HG02870 (cell line): ENCODE data around the gene RGP1.

ENCODE experiments used
- ATAC-seq: cut with Tn5 transposase; IDR thresholded peaks from one replicate; pipeline ENCODE4 v1.9.1; 2021; ENCODE audit warnings: mild to moderate bottlenecking, moderate library complexity; ENCODE audit not compliant: unreplicated experiment

The RGP1 gene

GRCh38 chr9:35769763-35770162 is 20.7 kb downstream of the RGP1 start:
- ATAC-seq: no peak

- no peak for ATAC-seq
Measured at GRCh38 chr9:35771075-35771433, 22.0 kb downstream of the RGP1 start.

- no peak for ATAC-seq
Measured at GRCh38 chr9:35771534-35771933, 22.4 kb downstream of the RGP1 start.

- no peak for ATAC-seq
Measured at GRCh38 chr9:35771943-35772342, 22.9 kb downstream of the RGP1 start.

- ATAC-seq: no peak
Measured at GRCh38 chr9:35774907-35775635, 26.0 kb downstream of the RGP1 start.

- ATAC-seq: no peak
Measured at GRCh38 chr9:35776018-35776417, 26.9 kb downstream of the RGP1 start.

GRCh38 chr9:35778496-35778895 is 29.4 kb downstream of the RGP1 start:
- no peak for ATAC-seq

GRCh38 chr9:35781066-35781465 is 32.0 kb downstream of the RGP1 start:
- no peak for ATAC-seq

- no peak for ATAC-seq
Measured at GRCh38 chr9:35783418-35783817, 34.3 kb downstream of the RGP1 start.

GRCh38 chr9:35789541-35789940 is 40.5 kb downstream of the RGP1 start:
- no peak for ATAC-seq

- no peak for ATAC-seq
Measured at GRCh38 chr9:35790025-35790384, 40.9 kb downstream of the RGP1 start.

- no peak for ATAC-seq
Measured at GRCh38 chr9:35790385-35791296, 41.6 kb downstream of the RGP1 start.

- no peak for ATAC-seq
Measured at GRCh38 chr9:35791297-35791921, 42.3 kb downstream of the RGP1 start, which contains the start of gene NPR2. Gene NPR2, plus strand, starts transcription at chr9:35791591. Its CDS starts 818 bp downstream, at chr9:35792409.

GRCh38 chr9:35792024-35792813 is 43.1 kb downstream of the RGP1 start:
- ATAC-seq: no peak

GRCh38 chr9:35792826-35793225 is 43.7 kb downstream of the RGP1 start:
- ATAC-seq: no peak

- ATAC-seq: no peak
Measured at GRCh38 chr9:35793461-35793860, 44.4 kb downstream of the RGP1 start.

- ATAC-seq: no peak
Measured at GRCh38 chr9:35795695-35796094, 46.6 kb downstream of the RGP1 start.

GRCh38 chr9:35797311-35798109 is 48.4 kb downstream of the RGP1 start:
- no peak for ATAC-seq

GRCh38 chr9:35798658-35799374 is 49.7 kb downstream of the RGP1 start:
- ATAC-seq: peak; percentile 59
